Sciatic nerve (tissue), 2 donors: ENCODE data around the gene SSC5D. TPM values are rescaled to one million over a fixed set of nuclear protein-coding genes. Genes with fewer than 3 reads are reported as not detected.

Experiments used
- ATAC-seq: fragments of 200-7000 bp; cut with Tn5 transposase; one replicate; pipeline ENCODE4 v1.9.1; 2020; ENCODE audit warnings: mild to moderate bottlenecking, moderate library complexity
- DNase-seq: peaks from one replicate; pipeline ENCODE4 v3.0.0-alpha.2; 2020; ENCODE audit warnings: low spot score
- intact Hi-C: fragments of 100-400 bp; cut with DNase I; formaldehyde crosslinking; loops from one replicate; pipeline ENCODE4 v1.14.2; 2022
- total RNA-seq: library from RNA; stranded (reverse); fragmentation: NEBNext Ultra II Directional; extraction: Animal tissue kit (Norgen Biotek cat#: 25700); gene quantifications from one replicate; pipeline ENCODE4 v1.2.1, GENCODE V29; 2021
- donor health status: DM: no; HTN: no; CAD: no.
- donor health status: DM: no; HTN: no; CAD: no.

Gene SSC5D
- total RNA-seq, 1 donor from 2014 or later: 13.5 TPM

DNA sequence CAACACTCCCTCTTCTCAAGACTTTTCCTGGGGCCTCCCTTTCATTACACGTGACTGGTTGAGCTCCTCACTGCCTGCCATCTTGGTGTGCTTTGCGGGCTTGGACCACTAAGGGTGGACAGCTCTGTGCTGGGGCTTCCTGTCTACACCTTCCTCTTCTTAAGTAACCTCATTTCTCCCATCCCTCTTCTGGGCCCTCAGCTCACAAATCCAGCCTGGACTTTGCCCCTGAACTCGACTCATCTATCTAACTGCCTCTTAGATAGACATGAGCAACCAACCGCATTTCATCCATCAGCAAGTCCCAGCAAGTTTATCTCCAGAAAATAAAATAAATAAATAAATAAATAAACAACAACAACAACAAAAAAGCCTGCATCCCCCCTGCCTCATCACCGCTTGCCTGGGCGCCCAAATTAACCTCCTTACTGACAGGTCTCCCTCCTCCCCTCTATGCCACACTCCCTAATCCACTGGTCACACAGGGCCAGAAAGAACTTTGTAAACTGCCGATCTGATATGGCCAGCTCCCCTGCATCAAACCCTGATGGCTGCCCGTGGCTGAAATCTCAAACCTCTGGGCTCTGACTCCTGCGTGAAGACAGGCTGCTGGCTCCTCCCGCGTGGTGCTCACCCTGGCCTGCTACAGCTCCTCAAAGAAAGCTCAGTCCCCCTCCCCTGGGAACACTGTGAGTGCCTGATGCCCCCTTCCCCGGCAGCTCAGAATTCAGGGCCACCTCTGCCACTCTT, 34.5 kb upstream of the SSC5D start:
- DNase-seq (no peak), ATAC-seq (no peak)
- intact Hi-C loops: no loop called here

DNA sequence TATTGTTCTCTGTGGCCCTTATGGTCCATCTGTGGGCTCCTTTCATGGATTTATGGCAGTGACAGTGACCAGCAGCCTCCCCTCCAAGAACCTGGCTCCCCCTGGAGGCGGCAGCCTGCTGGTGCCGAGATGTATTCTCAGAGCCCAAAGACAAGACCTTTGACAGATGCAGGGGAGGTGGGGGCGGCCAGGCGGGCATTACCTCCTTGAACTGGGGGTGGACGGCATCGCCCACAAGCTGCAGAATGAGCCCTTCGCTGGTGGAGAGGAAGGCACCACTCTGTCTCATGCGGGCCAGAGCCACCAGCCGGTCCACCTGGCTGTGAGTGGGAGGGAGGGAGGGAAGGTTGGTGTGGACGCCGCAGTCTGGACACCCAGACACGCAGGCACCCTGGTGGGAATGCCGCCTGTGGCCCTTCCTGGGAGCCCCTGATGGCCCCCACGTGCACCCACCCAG, 33.4 kb upstream of the SSC5D start:
- ATAC-seq (no peak), DNase-seq (no peak)
- intact Hi-C loops: no loop called here

DNA sequence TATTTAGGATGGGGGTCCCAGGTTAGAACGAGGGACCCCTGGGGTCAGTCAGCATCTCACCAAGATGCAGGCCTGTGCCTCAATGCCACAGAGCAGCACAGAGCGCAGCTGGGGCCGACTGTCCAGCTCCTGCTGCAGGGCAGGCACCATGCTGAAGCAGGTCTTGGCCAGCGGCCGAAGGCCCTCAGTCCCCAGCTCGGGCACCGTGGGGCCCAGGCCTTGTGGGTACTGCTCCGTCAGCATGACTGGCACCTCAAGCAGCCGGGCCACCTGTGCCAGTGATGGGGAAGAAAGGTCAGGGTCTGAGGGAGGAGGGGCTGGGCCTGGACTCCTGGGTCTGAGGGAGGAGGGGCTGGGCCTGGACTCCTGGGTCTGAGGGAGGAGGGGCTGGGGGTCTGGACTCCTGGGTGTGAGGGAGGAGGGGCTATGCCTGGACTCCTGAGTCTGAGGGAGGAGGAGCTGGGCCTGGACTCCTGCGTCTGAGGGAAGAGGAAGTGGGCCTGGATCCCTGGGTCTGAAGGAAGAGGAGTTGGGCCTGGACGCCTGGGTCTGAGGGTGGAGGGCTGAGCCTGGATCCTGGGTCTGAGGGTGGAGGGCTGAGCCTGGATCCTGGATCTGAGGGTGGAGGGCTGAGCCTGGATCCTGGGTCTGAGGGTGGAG, 32.5 kb upstream of the SSC5D start:
- ATAC-seq: no peak
- DNase-seq: no peak
- intact Hi-C loops: no loop called here

DNA sequence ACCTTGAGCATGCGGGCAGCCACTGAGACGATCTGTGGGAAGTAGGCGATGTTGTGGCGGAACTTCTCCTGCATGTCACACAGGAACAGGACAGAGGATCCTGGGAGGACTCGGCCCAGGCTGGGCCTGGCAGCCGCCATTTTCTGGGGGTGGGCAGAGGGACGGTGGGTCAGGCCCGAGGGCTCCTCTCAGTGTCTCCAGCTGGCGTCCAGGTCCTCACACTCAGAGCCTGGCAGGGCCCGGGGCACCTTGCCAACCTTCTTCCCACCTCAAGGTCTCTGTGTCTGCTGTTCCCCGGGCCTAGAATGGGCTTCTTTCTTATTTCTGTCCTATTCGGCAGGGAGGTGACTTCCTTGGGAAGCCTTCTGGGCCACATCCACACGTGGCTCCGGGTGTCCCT, 31.9 kb upstream of the SSC5D start:
- intact Hi-C loops: no loop called here
- DNase-seq (no peak), ATAC-seq (no peak)

DNA sequence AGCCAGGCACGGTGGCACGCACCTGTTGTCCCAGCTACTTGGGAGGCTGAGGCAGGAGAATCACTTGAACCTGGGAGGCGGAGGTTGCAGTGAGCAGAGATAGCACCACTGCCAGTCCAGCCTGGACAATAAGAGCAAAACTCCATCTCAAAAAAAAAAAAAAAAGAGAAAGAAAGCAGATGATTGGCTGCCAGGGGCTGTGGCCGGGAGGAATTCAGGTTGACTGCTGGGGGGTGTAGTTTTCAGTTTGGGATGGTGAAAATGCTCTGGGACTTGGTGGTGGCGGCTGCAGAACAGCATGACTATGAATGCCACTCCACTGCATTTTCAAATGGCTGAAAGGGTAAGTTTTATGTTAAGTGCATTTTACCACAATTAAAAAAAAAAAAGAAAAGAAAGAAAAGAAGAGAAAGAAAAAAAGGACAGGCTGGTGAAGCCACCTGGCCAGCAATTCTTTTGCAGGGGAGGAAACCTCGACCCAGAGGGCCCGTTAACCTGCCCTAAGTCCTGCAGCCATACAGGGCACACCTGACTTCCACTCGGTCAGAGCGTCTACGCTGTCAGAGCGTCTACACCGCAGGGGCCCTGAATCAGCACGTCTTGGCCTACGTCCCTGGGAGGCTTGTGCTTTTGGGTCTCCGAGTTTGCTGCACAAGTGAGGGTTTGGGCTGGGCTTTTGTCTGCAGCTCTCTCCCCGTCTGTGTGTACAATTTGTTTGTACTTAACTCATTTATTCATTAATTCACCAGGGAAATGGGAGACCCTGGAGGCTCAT, 30.4 kb upstream of the SSC5D start:
- ATAC-seq: no peak
- intact Hi-C loops: no loop called here
- no peak for DNase-seq

DNA sequence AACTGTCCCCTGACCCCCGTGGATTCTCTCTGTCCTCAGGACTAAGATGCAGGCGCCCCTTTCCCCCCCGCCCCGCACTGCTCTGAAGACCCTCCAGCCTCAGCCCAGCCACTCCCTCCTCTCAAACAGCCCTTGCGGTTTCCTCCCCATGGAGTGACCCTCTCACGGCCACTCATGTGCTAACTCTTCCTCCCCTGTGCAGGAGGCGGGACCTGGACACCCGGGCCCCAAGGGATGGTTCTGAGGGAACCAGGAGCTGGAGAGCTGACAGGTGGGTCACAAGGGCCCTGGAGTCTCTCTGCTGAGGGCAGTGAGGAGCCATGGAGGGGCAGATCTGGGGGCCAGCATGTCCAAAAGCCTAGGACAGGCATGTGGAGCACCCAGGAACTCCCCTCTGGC, 28.7 kb upstream of the SSC5D start:
- ATAC-seq (no peak), DNase-seq (peak; percentile 60)
- intact Hi-C loops: no loop called here

DNA sequence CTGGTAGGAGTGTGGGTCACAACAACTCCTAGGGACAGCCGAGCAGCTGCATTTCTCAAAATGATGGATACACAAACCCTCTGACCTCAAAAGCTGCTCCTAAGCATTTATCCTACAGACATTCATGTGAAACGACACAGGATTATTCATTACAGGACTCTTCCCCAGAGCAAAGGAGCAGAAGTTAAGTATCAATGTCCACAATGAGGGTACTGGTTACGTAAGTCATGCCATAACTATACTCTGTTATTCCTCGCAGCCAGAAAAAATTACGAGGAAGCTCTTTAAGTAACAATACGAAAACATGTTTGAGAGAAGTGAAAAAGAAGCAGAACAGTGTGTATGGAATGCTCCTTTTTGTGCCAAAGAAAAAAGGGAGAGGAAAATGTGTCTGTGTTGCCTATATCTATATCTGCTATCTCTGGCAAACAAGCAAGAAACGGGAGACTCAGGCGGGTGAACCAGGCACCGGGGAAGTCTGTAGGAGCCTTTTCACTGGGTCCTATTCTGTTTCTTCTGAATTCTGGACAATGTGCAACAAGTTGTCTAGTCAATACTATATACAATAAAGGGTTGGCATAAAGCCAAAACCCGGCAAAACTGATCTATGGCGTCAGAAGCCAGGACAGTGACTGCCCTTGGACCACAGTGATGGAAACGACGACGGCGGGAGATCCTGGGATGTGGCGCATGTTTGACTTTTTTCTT, 28.1 kb upstream of the SSC5D start:
- DNase-seq (no peak), ATAC-seq (no peak)
- intact Hi-C loops: no loop called here

DNA sequence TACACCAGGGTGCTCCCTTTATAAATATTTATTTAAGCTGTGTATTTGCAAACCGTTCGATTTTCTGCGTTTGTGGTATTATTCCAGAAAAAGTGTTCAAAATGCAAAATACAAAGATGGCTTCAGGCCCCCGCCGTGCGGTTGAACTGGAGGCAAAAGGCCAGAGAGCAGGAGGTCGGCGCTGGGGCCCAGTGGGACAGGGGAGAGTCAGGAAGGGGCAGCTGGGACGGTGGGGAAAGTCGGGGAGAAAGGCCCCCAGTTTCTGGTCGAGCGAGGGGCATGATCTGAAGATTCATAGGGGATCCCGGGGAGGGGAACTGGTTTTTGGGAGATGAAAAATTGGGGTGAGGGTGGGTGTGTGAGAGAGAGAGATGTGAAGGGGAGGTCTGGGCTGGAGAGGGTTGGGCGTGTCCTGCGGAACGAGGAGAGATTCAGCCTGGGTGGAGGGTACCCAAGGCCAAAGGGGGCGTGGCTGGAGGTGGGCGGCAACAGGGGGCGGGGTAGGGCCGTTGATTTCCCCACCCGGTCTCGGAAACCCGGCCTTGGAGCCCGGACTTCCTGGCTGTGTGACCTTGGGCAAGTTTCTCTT, 27.5 kb upstream of the SSC5D start:
- intact Hi-C loops: no loop called here
- ATAC-seq (peak; percentile 86), DNase-seq (peak; percentile 94)

DNA sequence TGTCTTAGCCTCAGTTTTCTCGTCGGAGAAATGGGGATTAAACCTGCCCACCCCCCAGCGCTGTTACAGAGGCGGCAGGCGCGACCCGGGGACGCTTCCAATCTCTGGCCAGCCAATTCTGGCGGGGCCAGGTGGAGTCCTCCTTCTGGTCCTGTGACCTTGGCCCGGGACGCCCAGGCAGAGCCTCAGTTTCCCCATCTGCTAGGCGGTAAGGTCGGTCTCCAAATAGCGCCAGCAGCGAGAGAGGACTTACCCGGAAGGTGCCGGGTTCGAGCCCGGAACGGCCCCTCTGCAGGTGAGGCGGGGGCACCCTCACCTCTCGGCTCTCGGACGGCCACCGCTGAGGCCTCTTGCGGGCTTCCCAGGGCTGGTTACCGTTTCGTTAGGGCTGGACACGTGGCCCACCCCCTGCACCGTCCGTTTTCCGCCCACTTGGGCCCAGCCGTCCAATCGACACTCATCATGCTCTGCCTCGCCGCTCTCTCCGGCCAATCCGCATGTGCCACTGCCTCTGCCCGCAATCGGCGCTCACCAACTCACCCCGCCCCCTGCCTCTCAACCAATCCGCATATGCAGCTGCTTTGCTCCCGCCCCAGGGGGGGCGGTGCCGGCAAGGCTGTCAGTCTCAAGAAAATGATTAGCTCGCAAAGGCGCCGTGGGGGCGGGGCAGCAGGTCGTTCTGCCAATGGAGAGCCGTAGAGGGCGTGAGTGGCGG, 26.8 kb upstream of the SSC5D start, which contains the start of gene ISOC2:
ISOC2 (minus strand) TSS at position 384 of the 715 bp plus-strand sequence. CDS start 5,156 bp downstream, outside the sequence.
- intact Hi-C loops: no loop called here
- DNase-seq (peak; percentile 100), ATAC-seq (peak; percentile 97)

DNA sequence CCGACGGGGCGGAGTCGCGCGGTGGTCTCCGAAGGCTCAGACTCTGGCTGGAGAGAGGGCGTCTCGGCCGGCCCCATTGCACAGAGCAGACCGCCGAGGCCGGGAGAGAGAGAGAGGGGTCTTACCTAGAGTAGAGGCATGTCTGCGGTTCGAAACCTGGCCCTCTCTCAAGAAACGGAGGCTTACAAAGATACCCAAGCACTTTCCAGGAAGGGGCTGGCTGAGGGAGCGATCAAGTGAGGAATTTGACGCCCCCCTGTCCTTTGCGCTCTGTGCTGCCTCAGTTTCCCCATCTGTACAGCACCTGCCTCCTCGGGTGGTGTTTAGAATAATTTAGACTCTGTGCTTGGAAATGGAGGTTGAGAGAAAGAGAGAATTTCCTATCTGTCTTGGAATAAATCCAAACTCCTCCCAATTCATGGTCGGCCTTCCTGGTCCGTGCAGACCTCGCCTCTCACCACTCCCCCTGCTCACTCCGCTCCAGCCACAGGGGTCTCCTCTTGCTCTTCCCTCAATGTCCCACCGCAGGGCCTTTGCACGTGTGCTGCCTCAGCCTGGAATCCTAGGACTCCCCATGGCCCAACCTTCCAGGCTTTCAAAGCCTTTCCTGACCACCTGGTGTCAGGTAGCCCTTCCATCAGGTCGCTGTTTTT, 26.1 kb upstream of the SSC5D start:
- DNase-seq: no peak
- no peak for ATAC-seq
- intact Hi-C loops: no loop called here

DNA sequence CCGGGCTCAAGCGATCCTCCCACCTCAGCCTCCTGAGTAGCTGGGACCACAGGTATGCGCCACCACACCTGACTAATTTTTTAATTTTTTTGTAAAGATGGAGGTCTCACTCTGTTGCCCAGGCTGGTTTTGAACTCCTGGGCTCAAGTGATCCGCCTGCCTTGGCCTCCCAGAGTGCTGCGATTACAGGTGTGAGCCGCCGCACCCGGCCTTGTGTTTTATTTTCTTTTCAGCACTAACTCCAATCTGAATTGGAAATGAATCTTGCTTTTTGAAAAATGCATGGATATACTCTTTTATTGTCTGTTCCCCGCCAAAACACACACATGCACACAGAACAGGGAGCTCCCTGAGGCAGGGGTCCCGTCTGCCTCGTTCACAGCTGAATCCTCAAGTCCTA, 25.5 kb upstream of the SSC5D start:
- no peak for ATAC-seq
- intact Hi-C loops: no loop called here
- no peak for DNase-seq

DNA sequence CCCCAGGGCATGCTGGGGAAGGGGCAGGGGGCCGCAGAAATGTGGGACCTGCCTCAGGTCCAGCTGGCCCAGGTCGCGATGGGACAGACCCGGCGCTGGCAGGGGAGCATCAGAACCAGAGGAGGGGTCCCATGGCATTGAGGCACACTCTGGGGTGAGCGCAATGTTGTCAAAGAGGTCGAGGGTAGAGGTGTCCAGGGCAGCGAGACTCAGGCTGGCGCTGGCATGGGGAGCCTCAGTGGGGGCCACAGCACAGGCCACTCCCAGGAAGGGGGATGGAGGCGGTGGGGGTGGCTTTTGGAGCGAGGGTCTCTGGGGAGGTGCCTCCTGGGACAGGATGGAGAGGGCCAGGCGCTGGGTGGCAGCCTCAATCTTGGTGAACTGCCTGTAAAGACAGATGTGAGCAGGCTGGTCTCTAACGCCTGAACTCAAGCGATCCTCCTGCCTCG, 24.6 kb upstream of the SSC5D start:
- DNase-seq (peak; percentile 60), ATAC-seq (no peak)
- intact Hi-C loops: no loop called here

DNA sequence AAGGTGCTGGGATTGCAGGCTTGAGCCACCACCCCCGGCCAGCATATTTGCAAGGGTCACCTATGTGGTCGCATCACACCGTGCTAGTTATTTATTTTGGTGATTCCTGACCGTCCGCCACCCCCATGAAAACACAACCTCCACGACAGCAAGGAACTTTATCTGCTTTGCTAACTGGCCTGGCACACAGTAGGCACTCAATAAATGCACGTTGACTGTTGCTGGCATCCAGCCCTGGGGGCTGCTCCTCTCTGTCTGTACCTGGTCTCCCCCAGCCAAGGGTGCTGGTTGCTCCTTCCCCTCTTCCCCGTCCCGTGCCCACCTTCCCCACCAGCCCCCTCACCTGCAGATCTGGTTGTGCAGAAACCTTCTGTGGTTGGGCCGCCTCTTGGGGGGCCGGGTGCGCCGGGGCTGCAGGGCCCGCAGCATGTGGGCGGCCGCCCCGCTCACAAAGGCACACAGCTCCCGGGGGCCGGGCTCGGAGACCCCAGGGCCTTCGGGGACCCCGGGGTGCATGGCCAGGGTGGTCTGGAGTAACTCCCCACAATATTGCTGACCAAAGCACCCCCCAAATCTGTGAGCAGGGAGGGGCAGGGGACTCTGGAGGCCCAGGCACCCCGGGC, 24.1 kb upstream of the SSC5D start:
- intact Hi-C loops: no loop called here
- ATAC-seq (no peak), DNase-seq (no peak)

DNA sequence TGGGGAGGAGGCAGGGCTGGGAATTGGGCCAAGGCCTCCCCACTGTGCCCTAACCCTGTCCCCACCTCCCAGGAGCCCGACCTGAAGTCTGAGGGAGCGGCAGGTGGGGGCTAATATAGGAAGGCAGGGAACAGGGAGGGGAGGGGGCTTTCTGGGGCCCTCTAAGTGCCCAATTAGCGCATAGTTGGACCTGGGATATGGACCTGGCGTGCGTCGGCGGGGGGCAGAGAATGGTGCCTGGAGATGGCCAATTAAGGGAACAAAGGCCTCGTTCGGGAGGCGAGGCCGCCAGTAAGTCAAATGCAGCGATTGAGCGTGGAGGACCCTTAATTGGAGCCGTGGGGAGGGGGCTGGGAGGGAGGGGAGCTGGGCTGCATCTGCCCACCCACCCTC, 23.6 kb upstream of the SSC5D start, which contains the start of gene C19orf85:
C19orf85 (minus strand) TSS at position 90 of the 393 bp plus-strand sequence. CDS start 197 bp downstream, outside the sequence.
- ATAC-seq: no peak
- no peak for DNase-seq
- intact Hi-C loops: no loop called here

DNA sequence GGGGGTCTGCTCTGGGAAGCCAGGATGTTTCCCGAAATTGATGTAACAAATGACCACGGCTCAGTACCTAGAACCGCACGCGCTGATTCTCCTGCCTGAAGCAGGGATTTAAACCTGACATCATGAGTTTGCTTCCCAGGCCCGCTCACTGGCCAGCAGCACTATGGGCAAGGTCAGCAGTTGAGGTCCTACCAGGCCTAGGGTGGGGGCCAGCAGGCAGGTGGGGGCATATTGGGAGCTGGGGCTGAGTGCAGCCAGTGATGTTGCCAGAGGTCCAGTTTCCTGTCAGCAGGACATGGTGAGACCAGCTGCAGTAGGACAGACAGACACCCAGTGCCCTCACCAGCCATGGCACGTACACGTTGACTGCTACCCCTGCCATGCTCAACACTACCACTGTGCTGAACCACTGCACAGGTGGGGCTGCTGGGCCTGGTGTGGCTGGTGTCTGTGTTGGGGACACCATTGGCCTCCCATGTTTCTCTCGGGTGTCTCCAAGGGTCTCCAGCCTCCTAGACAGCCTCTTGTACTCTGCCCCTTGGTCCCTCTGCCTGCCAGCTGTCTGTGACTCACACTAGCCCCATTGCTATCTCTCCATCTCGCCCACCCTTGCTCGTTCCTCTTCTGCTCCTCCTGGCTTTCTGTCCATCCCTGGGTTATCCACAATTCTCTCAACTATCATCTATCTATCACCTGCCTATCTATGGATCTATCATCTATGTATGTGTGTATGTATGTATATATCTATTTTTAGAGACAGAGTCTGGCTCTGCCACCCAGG, 22.6 kb upstream of the SSC5D start:
- DNase-seq: no peak
- intact Hi-C loops: no loop called here
- ATAC-seq: no peak

DNA sequence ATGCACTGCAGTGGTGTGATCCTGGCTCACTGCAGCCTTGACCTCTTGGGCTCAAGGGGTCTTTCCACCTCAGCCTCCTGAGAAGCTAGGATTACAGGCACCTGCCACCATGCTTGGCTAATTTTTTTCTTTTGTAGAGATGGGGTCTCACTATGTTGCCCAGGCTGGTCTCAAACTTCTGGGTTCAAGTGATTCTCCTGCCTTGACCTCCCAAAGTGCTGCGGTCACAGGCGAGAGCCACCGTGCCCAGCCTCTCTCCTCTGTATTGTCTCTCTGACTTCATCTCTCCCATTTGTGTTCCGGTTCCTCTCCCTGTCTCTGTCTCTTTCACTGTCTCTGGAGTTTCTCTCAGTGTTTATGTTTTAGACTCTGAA, 22.0 kb upstream of the SSC5D start:
- DNase-seq: no peak
- ATAC-seq: no peak
- intact Hi-C loops: no loop called here
